HG03064 (cell line): ENCODE data around the gene SGCD.

Experiments used
- ATAC-seq: cut with Tn5 transposase; IDR thresholded peaks from one replicate; pipeline ENCODE4 v1.9.1; 2021; ENCODE audit warnings: low read depth; ENCODE audit not compliant: unreplicated experiment

The SGCD gene

DNA sequence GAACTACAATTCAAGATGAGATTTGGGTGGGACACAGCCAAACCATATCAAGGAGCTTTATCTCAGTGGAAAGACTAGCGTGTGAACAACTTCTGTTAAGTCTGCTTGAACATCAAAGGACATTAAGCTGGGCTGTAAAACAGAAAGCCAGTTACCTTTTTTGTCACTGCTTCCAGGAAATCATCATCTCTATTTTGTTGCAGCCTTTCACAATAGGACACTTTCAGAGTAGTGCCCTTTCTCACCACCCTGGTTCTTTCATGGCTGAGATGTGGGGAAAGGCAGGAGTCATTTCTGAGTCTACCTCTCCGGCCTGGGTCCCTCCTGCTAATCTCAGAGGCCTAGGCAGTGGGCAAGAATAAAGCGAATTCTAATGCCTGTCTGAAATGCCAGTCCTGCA, 426.9 kb downstream of the SGCD start:
- ATAC-seq = no peak

DNA sequence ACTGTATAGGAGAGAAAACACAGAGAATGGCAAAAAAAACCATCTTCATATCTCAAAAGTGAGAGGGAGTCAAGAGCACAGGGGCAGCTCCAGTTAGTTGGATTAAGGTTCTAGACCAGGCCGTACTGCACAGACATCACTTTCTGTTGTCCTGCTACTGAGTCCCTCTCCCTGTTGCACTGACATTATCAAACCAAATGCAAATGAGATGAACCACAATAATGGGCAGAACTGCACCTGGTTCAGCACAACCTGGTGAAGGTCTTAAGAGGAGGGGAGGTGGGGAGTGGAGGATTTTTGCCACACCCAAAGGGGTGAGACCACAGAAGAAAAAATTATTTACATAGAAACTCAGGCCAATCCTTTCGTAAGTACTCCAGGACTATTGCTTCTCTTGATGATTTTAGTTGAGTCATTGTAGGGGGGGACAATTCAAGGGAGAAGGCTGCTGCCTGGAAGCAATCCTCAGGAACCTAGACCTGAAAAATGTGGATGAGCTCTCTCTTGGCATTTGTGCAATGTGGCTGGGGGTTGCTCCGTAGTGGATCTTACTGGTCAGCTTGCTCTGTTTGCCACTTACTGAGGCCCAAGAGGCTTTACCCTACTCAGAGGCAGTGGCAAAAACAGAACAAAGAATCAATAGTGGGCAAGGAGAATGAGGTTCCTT, 428.6 kb downstream of the SGCD start:
- ATAC-seq = no peak

DNA sequence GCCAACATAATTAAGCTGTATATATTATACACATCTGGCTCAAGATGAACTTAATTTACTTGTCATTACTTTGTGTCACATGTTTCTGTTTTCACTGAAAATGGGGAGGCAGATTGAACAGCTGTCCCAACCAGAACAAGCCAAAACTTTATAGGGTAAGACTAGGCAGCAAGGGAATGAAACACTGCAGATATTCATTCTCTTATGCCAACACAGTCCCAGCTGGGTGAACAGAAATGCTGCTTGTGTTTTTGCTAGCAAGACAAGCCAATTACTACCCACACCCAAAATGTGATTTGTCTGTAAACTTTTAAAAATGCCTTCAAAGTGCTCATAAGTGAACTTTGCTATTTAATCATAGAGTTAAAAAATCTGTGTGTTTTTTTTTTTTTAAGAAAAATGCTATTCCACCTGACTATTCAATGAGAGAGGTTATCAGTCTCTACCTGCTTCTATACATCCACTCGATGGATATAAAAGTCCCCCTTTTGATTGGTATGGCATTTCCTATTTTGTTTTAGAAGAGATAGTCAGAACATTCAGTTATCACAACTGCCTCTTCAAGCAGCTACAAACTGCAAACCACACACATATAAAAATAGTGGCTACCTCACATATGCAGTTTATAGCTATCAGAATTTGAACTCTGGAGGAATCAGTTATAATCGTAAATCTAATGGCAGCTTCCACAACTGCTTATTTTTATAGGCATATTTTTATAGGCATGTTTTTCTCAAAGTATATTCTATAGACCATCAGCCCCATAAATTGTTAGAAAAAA, 431.2 kb downstream of the SGCD start:
- no peak for ATAC-seq

DNA sequence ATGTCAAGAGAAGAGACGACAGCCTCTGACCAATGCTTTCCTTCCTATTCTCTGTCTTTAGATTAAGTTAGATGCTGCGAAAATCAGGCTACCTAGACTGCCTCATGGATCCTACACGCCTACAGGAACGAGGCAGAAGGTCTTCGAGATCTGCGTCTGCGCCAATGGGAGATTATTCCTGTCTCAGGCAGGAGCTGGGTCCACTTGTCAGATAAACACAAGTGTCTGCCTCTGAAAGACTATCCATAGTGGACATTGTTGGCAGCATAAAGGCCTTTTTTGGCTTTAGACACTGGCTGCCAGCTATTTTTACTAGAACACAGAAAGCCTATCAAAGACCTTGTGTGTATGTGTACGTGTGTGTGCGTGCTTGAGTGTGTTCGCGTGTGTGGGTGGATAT, 432.2 kb downstream of the SGCD start:
- ATAC-seq = no peak

DNA sequence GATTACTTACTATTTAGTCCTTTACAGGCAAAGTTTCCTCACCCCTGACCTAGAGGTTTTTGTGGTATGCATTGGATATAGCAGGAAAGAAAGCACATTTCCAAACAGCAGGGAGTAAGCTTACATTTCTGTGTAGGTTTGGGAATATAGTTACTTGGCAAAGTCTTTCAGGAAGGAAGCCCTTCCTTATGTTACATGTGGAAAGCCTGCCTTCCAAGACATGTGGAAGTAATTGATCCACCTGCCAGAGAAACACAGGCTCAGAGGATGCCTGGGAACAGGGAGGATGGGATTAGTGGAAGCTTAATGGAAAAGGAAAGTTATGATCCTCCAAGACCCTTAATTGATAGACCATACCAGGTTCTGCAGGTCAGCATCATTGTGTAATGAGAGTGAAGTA, 435.8 kb downstream of the SGCD start:
- ATAC-seq = no peak

DNA sequence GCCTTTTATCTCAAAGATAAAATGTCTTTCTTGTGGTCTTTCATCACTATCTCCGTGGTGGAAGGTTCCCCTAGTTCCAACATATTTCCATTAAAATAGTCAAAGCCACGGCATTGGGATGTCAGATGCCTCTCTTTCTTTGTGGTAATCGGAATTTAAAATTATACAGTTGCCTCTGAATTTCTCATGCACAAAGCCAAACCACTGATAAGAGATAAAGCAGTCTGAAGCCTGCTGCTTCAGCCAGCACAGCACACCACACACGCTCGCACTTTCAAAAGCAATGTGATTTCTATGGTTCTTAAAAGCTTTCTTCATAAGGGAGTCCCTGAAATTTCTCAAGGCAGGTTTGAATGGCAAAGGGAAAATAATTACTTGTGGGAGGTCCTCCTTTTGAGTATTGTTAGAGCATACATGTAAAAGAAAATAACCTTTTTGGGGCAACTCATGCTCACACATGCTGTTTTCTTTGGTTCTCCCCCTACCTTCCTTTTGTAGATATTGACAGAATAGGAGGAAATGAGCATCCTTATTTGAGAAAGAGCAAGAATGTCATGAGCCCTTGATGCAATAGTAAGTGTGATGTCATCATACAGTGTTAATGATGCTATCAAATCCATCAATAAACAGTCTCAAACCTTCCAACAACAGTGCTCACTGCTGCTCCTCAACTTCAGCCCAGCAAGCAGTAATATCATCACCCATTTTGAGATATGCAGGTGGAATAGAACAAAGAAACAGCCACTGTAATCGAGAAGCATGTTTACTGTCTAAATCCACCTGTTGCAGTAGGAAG, 437.4 kb downstream of the SGCD start:
- no peak for ATAC-seq

DNA sequence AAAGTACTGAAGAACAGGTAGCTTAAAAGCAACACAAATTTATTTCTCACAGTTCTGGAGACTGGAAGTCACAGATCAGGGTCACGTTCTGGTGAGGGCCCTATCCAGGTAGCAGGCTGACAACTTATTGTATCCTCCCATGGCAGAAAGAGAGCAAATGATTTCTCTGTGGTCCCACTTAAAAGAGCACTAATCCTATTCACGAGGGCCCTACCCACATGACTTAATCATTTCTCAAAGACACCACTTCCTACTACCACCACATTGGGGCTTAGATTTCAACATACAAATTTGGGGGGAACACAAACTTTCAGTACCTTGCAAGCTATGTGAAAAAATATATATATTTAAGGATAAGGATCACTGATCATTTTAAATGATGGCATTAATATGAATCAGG, 447.3 kb downstream of the SGCD start:
- ATAC-seq = no peak

DNA sequence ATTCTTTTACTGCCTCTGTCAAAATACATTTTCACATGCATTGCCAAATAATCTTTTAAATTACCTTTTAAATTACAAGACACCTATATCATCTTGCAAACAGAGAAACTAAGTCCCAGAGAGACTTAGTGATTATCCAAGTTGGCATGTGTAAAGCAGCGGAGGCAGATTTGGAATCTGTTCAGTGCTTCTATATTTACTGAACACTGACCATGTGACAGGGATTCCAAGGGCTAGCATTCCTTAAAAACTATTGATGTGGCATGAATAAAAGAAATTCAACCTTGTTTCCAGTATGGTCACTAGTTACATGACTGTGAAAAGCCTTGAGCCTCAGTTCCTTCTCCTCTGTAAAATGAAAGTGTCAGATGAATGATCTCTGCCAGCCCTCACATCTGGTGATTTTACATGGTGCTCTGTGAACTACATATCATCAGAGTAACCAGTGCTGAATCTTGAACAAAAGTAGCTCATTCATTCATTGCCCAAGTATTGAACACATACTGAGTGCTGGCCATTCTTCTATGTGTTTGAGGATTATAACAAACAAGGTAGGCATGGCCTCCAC, 451.3 kb downstream of the SGCD start:
- ATAC-seq = no peak

DNA sequence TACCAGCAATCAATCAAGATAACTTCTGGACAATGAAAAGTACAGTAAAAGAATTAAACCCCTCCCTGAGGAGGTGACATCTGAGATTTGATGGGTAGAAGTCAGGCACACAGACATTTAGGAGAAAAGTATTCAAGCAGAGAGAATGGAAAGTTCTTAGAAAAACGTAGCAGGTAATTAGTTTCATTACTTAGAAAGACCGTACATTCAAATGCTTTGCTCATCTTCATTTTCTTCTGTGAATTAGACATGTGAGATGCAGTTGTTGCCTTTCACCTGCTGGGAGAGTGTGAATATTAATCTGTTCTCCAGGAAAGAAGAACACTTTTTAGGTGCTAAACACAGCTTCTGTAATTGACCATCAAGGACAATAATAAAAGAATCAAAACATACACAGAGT, 451.8 kb downstream of the SGCD start:
- no peak for ATAC-seq

DNA sequence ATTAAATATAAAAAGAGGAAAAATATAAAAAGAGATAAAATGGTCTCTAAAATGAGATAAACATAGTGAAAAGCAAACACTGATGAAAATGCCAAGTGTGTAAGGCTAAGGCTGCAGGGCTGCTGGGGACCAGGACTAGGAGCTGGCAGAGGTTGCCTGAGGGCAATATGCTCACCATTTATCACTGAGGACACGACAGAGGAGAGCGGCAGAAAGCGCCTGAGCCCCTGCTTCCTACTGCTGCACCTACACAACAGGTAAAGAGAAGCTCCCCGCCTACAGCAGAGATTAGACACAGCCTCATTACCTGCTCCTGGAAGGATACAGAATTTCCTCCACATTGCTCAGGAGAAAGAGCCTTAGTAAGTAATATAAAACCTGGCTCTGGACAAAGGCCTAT, 452.5 kb downstream of the SGCD start:
- ATAC-seq = no peak

DNA sequence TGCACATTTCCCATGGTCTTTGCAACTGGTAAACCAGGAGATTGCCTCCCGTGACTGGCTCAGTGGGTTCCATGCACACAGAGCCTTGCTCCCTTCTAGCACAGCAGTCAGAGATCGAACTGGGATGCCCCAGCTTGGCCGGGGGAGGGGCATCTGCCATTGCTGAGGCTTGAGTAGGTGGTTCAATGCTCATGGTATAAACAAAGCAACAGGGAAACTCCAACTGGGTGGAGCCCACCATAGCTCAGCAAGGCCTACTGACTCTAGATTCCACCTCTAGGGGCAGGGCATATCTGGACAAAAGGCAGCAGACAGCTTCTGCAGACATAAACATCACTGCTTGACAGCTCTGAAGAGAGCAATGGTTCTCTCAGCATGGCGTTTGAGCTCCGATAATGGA, 456.1 kb downstream of the SGCD start:
- ATAC-seq = no peak

DNA sequence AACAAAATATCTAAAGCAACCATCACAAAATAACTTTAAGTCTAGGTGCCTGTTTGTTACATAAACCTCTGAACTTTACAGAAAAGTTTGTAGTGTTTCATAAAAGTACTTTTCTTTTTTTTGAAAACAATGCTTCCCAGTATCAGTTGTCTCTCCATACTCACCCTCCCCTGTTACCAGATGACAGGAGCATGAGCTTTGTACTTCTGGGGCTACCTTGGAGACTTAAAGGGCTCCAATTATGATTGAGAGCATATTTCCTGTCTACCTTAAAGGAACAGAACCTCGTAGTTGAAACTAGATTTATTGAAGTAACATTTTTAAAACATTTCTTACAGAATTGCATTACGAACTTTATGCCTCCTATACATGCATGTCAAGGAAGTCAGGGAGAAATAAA, 467.7 kb downstream of the SGCD start:
- ATAC-seq = no peak

DNA sequence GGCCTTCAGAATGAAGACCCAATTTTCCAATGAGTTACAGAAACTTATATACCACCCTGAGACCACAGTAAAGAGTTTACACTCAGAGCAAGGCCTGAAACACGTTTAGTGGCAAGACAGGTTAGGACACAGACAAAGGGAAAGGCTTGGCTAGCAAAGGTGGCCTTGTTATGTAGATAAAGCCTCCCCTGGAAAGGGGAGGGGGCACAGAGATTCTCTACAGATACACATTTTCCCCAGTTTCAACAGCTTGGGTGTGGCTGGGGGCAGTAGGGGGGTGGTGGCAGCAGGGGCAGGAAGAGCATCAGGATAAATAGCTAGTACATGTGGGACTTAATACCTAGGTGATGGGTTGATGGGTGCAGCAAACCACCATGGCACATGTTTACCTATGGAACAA, 471.2 kb downstream of the SGCD start:
- no peak for ATAC-seq

DNA sequence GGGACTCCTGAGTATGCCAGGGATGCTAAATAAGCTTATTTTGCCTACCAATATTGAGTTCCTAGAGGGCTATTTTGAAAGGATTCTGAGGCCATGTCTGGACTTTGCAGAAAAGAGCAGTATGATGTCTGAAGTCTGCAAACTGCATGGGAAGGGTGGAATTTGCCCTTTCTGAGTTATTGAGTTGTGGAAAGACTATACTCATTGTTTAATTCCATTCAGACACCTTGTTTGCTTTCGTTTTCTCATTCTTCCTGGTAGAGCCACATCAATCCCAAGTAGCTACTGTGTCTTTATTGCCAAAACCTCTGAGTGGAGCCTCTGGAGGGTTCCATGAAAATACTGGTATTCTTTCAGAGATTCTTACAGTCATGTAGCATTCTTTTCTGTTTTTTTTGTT, 472.2 kb downstream of the SGCD start:
- no peak for ATAC-seq

DNA sequence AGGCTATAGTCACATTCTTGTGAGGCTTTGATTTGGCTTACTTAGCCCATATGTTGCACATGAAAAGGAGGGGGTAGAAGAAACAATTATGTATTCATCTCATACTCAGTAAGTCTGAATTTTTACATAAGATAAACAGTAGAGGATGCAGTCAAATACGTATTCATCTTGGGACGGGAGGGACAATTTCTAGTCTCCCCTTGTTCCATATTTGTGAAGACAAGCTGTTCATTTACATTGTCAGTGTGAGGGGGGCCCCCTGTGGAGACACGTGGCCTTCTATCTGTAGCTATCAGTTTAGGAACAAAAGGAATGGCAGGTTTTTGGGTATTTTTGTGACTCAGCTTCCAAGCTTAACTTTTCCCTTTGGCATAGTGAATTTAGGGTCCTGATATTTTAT, 474.0 kb downstream of the SGCD start:
- no peak for ATAC-seq

DNA sequence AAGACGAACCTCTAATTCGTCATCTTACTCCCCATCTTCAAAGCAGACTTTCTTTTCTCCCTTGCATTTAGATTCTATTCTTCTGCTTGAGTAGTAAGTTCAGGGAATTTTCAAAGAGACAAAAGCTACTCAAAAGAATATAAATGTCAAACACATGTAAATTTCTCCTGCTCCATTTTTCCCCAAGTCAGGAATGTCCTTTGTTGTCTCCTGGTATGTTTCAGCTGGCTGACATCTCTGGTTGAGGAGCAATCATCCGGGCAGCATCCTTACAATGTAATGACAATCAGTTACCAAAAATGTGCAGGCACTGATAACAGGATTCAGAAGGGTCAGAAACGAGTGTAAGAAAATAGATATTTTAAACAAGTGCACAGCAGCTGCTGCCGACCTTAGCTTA, 475.5 kb downstream of the SGCD start:
- no peak for ATAC-seq

DNA sequence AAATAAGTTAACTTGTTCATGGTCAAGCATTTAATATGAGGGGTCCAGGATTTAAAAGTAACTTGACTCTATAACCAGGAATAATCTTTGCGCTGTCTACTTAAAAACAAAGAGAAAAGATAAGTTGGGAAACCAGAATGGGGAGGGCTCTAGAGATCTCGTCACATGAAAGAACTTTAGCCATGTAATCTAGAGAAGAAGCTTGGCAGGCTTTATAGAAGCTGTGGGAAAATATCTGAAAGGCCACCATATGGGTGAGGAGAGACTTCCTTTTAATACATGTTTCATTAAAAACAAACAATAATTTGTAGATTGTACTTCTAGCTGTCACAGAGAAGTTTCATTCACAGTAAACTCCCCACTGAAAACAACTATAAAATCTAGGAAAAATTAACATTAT, 476.4 kb downstream of the SGCD start:
- ATAC-seq = no peak

DNA sequence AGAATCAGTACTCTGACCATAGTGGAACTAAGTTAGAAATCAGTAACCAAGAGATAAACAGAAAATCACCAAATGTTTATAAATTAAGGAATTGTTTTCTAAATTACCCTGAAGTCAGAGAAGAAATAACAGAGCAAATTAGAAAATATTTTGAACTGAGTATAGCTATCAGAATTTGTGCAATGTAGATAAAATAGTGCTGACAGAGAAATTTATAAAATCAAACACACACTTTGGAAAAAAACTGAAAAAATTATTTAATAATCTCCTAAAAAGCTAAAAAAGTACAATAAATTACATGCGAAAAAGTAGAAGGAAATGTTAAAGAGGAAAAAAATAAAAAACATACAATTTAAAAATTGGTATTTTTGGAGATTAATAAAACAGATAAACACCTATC, 486.0 kb downstream of the SGCD start:
- no peak for ATAC-seq

DNA sequence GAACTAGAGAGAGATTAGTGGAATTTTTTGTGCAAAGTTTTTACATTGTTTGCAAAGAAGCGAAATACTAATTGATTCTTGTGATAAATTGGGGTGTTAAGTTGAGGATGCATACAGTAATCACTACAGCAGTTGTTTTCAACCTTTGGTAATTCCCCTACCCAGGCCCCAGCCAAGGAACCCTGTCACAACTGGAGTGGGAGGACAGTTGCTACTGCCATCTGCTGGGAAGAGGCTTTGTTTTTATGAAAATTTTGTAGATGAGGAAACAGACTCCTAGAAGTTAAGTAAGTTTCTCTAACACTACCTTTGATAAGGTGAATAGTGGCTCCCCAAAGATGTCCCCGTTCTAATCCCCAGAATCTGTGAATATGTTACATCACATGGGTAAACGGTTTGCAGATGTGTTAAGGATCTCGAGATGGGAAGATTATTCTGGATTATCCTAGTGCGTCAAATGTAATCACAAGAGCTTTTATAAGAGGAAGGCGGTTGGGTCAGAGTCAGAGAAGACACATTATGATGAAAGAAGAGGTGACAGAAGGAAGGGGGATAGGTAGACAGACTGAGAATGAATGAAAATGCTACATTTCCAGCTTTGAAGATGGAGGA, 489.1 kb downstream of the SGCD start:
- no peak for ATAC-seq
